Measurements from ENCODE around the gene MICAL3.

- no peak for TF ChIP-seq CTCF (IDR thresholded peaks at IDR 0.05)
- TF ChIP-seq POLR2AphosphoS5 (IDR thresholded peaks at IDR 0.05): no peak
- TF ChIP-seq POLR2A (IDR thresholded peaks at IDR 0.05): no peak
- no peak for TF ChIP-seq EP300 (IDR thresholded peaks at IDR 0.05; ENCODE audit: low read depth)
Observed at GRCh38 chr22:17971711-17972110, 52.6 kb downstream of the MICAL3 start.
